Loucy (cell line): ENCODE measurements around the gene FOXP4.
A peak's percentile ranks its signal among the peaks of the same experiment; 100 is the strongest.

Experiments used
- H2AFZ ChIP-seq: fragments of 200-600 bp; sonication (generic); 2 replicates; pipeline ENCODE4 v1.6.0; 2016; ENCODE audit warnings: antibody characterized with exemption, mild to moderate bottlenecking, low read length, moderate library complexity
- H3F3A ChIP-seq: fragments of 200-600 bp; 2 replicates; pipeline ENCODE4 v1.6.0; 2016; ENCODE audit warnings: antibody characterized with exemption, low read depth, mild to moderate bottlenecking
- H3K27me3 ChIP-seq: fragments of 200-600 bp; sonication (generic); 2 replicates; pipeline ENCODE4 v1.6.1; 2014; ENCODE audit warnings: low read length, mild to moderate bottlenecking; ENCODE audit not compliant: insufficient read depth, poor library complexity, severe bottlenecking
- H3K36me3 ChIP-seq: fragments of 200-600 bp; sonication (generic); 2 replicates; pipeline ENCODE4 v1.6.1; 2016; ENCODE audit warnings: low read length; ENCODE audit not compliant: insufficient read depth
- H3K4me1 ChIP-seq: fragments of 200-600 bp; sonication (generic); 2 replicates; pipeline ENCODE4 v1.5.1; 2014; ENCODE audit warnings: low read length, mild to moderate bottlenecking; ENCODE audit not compliant: insufficient read depth, poor library complexity, severe bottlenecking
- H3K4me2 ChIP-seq: fragments of 200-600 bp; sonication (generic); 2 replicates; pipeline ENCODE4 v1.6.0; 2014; ENCODE audit warnings: antibody characterized with exemption, low read length, low read depth, mild to moderate bottlenecking; ENCODE audit not compliant: poor library complexity, severe bottlenecking
- H3K4me3 ChIP-seq: fragments of 200-600 bp; sonication (generic); 2 replicates; pipeline ENCODE4 v1.5.1; 2014; ENCODE audit warnings: low read length, mild to moderate bottlenecking, mixed read lengths; ENCODE audit not compliant: poor library complexity, severe bottlenecking
- H3K79me2 ChIP-seq: fragments of 200-600 bp; sonication (generic); 2 replicates; pipeline ENCODE4 v1.6.1; 2014; ENCODE audit warnings: low read length; ENCODE audit not compliant: insufficient read depth
- H3K9ac ChIP-seq: fragments of 200-600 bp; sonication (generic); 2 replicates; pipeline ENCODE4 v1.6.0; 2014; ENCODE audit warnings: mild to moderate bottlenecking, low read depth, low read length, moderate library complexity; ENCODE audit not compliant: poor library complexity, severe bottlenecking
- H3K9me2 ChIP-seq: fragments of 200-600 bp; sonication (generic); replicated peaks from 2 replicates; pipeline ENCODE4 v1.6.1; 2016; ENCODE audit warnings: low read depth, low read length, mixed read lengths
- H3K9me3 ChIP-seq: fragments of 200-600 bp; sonication (generic); 2 replicates; pipeline ENCODE4 v1.6.1; 2014; ENCODE audit warnings: mild to moderate bottlenecking, antibody characterized with exemption, low read length, low read depth; ENCODE audit not compliant: insufficient read depth
- H4K20me1 ChIP-seq: fragments of 200-600 bp; sonication (generic); 2 replicates; pipeline ENCODE4 v1.6.0; 2014; ENCODE audit warnings: antibody characterized with exemption, low read length, mild to moderate bottlenecking; ENCODE audit not compliant: insufficient read depth, poor library complexity, severe bottlenecking
- EZH2phosphoT487 ChIP-seq: fragments of 200-600 bp; IDR thresholded peaks from 2 replicates; pipeline ENCODE4 v1.6.1; 2018; ENCODE audit warnings: antibody characterized with exemption, mild to moderate bottlenecking, moderate library complexity, borderline replicate concordance
- TF ChIP-seq, protein P1 (sequence below): fragments of 200-600 bp; sonication (generic); conservative IDR thresholded peaks from 2 replicates; pipeline ENCODE4 v1.5.1; 2014; ENCODE audit warnings: mild to moderate bottlenecking, antibody characterized with exemption, low read length

Gene FOXP4

GRCh38 chr6:41636833-41637193 is 90.6 kb downstream of the FOXP4 start:
- no peak overlapping the region for H2AFZ ChIP-seq
- no peaks in the 10 kb centered on the region for H3K9me3 ChIP-seq
- TF ChIP-seq, protein P1, sequence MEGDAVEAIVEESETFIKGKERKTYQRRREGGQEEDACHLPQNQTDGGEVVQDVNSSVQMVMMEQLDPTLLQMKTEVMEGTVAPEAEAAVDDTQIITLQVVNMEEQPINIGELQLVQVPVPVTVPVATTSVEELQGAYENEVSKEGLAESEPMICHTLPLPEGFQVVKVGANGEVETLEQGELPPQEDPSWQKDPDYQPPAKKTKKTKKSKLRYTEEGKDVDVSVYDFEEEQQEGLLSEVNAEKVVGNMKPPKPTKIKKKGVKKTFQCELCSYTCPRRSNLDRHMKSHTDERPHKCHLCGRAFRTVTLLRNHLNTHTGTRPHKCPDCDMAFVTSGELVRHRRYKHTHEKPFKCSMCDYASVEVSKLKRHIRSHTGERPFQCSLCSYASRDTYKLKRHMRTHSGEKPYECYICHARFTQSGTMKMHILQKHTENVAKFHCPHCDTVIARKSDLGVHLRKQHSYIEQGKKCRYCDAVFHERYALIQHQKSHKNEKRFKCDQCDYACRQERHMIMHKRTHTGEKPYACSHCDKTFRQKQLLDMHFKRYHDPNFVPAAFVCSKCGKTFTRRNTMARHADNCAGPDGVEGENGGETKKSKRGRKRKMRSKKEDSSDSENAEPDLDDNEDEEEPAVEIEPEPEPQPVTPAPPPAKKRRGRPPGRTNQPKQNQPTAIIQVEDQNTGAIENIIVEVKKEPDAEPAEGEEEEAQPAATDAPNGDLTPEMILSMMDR: no peak
- TF ChIP-seq EZH2phosphoT487: no peak
- no peaks in the 10 kb centered on the region for H3K9me2 ChIP-seq
- peaks cover 74% of the 10 kb centered on the region for H3K4me1 ChIP-seq
- H3K9ac ChIP-seq: no peak overlapping the region
- H3F3A ChIP-seq: peaks cover 16% of the 10 kb centered on the region
- no peaks in the 10 kb centered on the region for H3K36me3 ChIP-seq
- H3K4me3 ChIP-seq: no peak overlapping the region
- no peaks in the 10 kb centered on the region for H3K27me3 ChIP-seq
- no peak overlapping the region for H3K4me2 ChIP-seq
- peaks cover 7% of the 10 kb centered on the region for H4K20me1 ChIP-seq
- peaks cover 49% of the 10 kb centered on the region for H3K79me2 ChIP-seq

GRCh38 chr6:41637194-41638001 is 91.2 kb downstream of the FOXP4 start:
- Histone ChIP-seq H4K20me1 (peaks cover 7% of the 10 kb centered on the region), H3K9me2 (no peaks in the 10 kb centered on the region), H2AFZ (peak overlapping the region; percentile 40; the same call in 1 of the 2 replicates), H3K4me3 (peak overlapping the region; percentile 92), H3K27me3 (no peaks in the 10 kb centered on the region), H3F3A (peaks cover 13% of the 10 kb centered on the region), H3K79me2 (peaks cover 55% of the 10 kb centered on the region), H3K9ac (peak overlapping the region; percentile 96), H3K9me3 (no peaks in the 10 kb centered on the region), H3K4me2 (peak overlapping the region; percentile 92), H3K36me3 (no peaks in the 10 kb centered on the region), H3K4me1 (peaks cover 80% of the 10 kb centered on the region)
- TF ChIP-seq, protein P1: no peak
- TF ChIP-seq EZH2phosphoT487: no peak

DNA sequence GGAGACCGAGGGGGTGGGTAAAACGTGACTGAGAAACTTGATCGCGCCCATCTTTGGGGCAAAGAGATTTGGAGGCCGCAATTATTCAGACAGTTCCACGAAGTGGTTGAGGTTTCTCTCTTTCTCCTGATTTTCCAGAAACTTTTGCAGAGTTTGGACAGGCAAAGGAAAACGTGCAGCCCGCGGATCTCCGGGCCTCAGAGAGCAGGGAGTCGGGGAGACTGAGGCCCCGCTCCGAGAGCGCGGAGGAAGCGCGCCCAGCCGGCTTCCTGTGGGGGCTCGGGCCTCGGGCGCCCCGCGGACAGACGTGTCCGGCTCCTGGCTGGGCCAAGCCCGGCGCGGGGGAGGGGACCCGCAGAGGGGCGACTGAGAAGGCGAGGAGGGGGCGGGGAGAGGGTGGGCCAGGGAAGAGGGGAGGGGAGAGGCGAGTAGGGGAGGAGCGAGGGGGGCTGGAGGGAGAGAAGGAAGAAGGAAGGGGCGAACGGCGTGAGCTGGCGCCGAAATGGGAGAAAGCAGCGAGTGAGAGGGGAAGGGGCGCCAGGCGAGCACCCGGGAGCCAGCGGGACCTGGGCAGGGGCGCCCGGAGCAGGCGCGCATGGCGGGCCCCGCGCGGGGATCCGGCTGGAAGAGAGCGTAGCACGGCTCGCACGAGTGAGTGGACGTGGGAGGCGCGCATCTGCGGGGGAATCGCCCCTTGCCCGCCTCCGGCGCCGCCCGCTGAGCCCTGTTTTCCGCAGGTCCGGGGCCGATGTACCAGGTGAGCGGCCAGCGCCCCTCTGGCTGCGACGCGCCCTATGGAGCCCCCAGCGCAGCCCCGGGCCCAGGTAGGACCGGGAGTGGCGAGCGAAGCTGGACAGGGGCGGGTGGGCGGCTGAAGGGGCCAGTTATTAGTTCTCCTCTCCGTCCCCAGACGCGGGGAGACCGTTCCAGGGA is 92.1 kb downstream of the FOXP4 start, which contains the start of gene MDFI:
MDFI (plus strand) TSS at position 467 of the 933 bp plus-strand sequence; CDS start at position 749, 282 bp downstream.
- Histone ChIP-seq H4K20me1 (peaks cover 7% of the 10 kb centered on the region), H3K9ac (peak within 1 kb of the TSS; percentile 96), H3F3A (peaks cover 12% of the 10 kb centered on the region), H3K9me3 (no peaks in the 10 kb centered on the region), H3K79me2 (peaks cover 63% of the 10 kb centered on the region), H2AFZ (peak within 1 kb of the TSS; percentile 40), H3K36me3 (no peaks in the 10 kb centered on the region), H3K27me3 (no peaks in the 10 kb centered on the region), H3K4me2 (peak within 1 kb of the TSS; percentile 92), H3K9me2 (no peaks in the 10 kb centered on the region), H3K4me1 (peaks cover 85% of the 10 kb centered on the region), H3K4me3 (peak within 1 kb of the TSS; percentile 92)
- no peak for TF ChIP-seq EZH2phosphoT487
- TF ChIP-seq, protein P1: no peak
